NOMO-1 (cell line): ENCODE data around the gene SEC22C.
"Not testable (repeated sequence)": the region's sequence is repeated elsewhere in the genome, so short reads cannot be mapped to it uniquely, and the experiment has no call there.

Source experiments
- DNase-seq, 2 experiments: peaks; one replicate each; lab custom pipeline; 2025; ENCODE audit not compliant: unreplicated experiment in 2 of 2; lab: John Stamatoyannopoulos, UW

Gene SEC22C, protein sequence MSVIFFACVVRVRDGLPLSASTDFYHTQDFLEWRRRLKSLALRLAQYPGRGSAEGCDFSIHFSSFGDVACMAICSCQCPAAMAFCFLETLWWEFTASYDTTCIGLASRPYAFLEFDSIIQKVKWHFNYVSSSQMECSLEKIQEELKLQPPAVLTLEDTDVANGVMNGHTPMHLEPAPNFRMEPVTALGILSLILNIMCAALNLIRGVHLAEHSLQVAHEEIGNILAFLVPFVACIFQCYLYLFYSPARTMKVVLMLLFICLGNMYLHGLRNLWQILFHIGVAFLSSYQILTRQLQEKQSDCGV

DNA sequence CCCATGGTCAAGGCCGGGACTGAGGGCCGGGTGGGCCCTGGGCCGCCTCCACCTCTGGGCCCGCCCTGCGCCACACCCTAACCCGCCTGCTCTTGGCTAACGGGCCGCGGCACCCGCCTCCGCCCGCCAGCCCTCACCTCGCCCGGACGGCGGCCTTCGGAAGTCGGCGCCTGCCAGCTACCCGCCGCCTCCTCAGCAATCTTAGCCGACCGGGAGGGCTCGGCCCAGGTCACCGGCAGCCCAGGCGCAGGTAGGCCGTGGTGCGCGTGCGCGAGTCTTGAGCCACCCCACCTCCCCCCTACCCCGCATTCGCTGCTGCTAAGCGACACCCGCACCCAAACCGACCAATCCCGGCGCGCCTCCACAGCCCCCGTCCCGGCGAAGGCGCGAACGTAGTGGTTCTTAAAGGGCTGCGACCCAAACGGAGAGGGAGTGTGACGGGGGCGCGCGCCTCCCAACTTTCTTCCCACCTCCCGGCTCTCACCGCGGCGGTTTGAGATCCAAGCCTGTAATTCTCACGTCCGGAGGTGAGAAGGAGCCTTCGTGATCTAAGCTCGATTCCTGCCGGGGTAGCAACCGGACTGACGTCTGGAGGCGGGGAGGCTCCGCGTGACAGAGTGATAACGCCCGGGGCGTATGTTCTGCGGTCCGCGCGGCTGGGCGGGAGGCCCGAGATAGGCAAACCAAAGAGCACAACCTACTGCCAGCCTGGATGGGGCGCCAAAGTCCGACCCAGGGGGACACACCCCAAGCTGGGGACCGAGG is at the start of gene SEC22C:
SEC22C (minus strand) TSS at position 259 of the 765 bp plus-strand sequence. CDS start 12,921 bp downstream, outside the sequence.
- peak; percentile 86 to 92 for DNase-seq

GRCh38 chr3:42613462-42613861 is 31.7 kb upstream of the SEC22C start:
- no peak for DNase-seq

DNA sequence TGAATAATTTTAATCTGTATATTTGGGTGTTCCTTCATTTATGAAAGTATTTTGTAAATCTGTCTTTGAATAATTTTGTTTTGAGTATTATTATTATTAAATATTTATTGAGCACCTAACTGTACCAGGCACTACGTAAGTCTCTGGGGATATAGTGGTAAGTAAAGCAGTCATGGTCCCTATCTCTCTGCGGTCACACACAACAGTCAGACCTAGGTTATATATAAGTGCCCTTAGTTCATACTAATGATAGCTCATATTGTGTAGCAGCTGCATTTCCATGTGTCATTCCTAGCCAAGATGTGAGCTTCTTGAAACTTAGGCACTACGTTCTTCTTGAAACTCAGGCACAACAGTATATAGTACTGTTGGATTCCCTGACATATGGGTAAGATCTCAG is 31.2 kb upstream of the SEC22C start:
- DNase-seq = no peak

- DNase-seq = peak in 1 of 2 experiments; percentile 12
Measured at GRCh38 chr3:42612217-42612616, 30.4 kb upstream of the SEC22C start.

DNA sequence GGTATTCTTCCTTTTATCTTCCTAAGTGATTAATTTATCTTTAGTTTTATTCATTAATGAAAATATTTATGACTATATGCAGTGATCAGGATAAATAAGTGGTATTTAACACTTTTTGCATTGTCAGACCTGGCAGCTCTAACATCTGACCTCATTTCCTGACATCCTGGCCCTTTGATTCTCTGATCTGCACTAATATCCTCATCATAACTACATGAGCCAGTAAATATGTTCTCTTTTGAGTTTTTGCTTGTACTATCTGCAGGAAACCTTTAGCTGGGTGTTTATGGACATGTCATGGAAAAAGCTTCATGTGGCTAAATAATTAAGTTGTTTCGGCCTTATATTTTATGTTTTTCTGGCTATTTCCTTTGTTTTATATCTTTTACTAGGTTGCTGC is 29.2 kb upstream of the SEC22C start:
- no peak for DNase-seq

DNA sequence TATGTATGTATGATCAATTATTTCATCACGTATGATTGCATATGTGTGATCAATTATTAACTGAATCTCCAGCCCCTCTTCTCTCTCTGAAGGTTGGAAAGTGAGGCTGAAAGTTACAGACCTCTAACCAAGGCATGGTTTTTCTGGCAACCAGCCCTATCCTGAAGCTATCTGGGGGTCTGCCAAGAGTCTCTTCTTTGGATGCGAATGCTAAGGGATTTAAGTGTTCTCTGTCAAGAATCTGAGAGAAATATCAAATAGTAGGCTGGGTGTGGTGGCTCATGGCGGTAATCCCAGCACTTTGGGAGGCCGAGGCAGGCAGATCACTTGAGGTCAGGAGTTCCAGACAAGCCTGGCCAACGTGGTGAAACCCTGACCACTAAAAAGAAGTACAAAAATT is 26.8 kb upstream of the SEC22C start:
- DNase-seq = no peak

- no peak for DNase-seq
Measured at GRCh38 chr3:42605546-42606173, 23.9 kb upstream of the SEC22C start.

DNA sequence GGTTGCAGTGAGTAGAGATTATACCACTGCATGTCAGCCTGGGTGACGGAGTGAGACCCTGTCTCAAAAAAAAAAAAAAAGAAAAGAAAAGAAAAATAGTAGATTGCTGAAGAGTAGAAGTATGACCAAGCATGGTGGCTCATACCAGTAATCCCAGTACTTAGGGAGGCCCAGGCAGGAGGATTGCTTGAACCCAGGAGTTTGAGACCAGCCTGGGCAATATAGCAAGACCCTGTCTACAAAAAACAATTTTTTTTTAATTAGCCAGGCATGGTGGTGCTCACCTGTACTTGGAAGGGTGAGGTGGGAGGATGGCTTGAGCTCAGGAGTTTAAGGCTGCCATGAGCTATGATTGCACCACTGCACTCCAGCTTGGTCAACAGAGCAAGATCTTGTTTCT is 21.2 kb upstream of the SEC22C start:
- DNase-seq = no peak

- peak in 1 of 2 experiments; percentile 28 for DNase-seq
Measured at GRCh38 chr3:42601896-42602581, 20.3 kb upstream of the SEC22C start.

DNA sequence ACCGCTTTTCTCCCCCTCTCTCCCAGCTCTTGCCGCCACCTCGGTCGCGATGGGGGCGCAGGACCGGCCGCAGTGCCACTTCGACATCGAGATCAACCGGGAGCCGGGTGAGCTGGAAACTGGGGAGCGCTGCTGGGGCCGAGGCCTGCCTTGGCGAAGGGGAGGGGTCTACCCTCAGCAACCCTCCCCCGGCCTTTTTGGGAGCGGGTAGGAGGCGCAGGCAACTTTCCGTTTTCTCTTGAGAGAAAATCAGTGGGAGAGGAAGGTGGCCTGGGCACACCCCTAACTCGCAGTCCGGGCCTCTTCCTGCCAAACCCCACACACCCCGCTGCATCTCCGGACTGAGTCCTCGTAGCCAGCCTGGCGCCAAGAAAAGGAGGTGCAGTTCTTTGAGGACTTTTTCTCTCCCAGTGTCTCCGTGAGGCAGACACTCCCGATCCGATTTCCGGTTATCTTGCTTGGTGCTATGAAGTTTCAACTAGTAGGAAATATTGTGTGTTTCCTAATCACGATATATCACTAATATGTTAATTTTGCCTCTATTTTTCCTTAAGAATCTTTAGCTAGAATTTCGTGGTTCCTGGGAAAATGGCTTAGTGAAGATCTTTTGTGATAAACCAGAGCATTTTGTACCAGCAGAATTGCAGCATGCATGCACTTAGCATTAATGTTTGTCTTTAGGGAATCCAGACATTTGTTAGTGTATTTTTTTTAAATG is 19.4 kb upstream of the SEC22C start:
- peak; percentile 51 to 84 for DNase-seq

DNA sequence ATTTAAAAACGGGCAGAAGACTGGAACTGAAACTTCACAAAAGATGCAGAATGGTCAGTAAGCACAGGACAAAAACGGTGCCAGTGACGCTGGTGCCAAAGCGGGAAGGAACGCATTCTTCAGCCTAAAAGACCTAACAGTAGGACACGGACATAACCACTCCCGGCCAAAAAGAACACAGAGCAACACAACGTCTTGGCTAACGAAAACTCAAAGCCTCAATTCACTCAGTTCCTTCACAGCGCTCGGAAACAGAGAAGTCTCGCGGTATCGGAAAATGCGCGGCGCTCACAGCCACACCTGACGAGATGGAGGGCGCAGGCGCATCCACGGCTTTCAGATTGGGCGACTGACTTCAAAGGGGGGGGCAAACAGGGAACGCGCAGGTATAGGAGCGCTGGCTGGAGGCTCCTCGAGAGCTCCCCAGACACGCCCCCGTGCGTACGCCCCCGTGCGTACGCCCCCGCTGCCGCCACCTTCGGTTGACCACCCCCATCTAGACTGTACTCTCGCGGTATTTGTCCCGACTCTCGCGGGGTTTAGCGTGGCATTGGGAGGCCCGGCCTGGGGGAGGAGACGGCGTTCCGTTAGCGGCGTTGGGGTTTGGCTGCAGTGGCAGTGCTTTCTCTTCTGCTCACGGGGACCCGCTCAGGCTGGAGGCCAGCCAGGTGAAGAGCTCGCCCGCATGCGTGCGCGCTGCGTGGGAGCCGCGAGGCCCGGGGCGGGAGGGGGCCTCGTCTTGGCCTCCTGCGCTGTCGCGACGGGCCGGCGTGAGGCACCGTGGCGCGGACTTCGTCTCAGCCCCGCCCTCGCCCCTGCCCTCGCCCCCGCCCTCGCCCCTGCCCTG is 18.6 kb upstream of the SEC22C start, which contains the start of gene NKTR:
NKTR (plus strand) TSS at position 576 of the 847 bp plus-strand sequence. CDS start 321 bp downstream, outside the sequence.
- DNase-seq = peak; percentile 98

DNA sequence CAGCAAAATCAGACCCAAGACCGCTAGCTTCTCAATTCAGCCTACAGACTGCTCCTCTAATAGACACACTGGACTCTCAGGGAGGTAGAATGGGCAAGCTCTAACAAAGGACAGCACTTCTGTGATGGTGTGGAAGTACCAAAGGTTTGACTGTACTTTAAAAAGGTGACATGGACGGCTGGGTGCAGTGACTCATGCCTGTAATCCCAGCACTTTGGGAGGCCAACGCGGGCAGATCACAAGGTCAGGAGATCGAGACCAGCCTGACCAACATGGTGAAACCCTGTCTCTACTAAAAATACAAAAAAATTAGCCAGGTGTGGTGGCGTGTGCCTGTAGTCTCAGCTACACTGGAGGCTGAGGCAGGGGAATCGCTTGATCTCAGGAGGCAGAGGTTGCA is 15.3 kb upstream of the SEC22C start:
- not testable (repeated sequence) for DNase-seq

DNA sequence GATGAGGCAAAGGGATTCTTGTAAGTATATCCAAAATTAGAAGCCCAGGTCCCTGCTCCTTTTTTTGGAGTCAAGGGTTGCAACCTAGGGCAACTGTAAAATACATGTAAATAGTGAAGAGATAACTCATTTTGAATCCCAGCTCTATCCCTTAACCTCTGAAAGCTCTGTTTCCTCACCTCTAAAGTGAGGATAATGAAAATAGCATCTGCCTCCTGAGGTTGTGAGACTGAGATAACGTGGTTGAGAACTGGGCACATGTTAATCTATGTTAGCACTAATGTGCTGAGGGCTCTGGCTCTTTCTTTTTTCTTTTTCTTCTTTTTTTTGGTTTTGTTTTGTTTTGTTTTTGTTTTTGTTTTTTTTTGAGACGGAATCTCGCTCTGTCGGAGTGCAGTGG is 13.9 kb upstream of the SEC22C start:
- no peak for DNase-seq

DNA sequence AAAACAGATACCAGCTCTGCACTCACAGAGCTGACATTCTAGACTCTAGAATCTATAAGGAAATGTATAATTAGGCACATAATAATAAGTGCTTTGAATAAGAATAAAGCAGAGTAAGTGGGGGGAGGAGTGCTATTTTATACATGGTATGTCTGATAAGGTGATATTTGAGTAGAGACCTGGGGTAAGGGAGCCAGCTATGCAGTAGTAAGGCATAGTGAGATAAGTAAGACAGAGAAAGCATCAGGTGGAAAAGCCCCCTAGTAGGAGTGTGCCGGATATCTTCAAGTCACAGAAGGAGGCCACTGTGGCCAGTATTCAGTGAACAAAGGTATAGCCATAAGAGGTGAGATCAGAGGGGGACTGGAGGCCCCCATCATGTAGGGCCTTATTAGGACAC is 11.9 kb upstream of the SEC22C start:
- DNase-seq = no peak

- DNase-seq = no peak
Measured at GRCh38 chr3:42591811-42592210, 10.0 kb upstream of the SEC22C start.

DNA sequence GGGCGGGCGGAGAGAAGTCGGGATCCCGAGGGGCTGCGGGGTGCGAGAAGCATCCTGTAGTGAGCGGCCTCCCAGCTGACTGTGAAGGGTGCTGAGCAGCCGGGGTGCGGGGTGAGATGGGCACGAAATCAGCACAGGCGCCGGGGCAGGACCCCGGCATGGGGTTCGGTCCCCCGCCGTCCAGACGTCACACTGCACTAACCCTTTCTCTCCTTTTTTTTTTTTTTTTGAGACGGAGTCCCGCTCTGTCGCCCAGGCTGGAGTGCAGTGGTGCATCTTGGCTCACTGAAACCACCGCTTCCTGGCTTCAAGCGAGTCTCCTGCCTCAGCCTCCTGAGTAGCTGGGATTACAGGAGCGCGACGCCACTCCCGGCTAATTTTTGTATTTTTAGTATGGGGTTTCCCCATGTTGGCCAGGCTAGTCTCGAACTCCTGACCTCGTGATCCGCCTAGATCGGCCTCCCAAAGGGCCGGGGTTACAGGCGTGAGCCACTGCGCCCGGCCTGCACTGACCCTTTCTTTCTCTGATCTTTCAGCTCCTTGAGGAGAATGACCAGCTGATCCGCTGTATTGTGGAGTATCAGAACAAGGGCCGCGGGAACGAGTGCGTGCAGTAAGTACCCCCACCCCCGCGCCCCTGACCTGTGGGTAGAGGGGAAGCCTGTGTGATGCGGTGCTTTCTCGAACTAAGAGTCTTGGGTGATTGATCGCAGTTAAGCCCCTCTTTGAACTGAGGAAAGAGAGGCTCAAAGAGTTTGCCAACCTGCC is 9.4 kb upstream of the SEC22C start:
- DNase-seq = no peak

- DNase-seq = peak in 1 of 2 experiments; percentile 4
Measured at GRCh38 chr3:42589382-42590109, 7.8 kb upstream of the SEC22C start.

DNA sequence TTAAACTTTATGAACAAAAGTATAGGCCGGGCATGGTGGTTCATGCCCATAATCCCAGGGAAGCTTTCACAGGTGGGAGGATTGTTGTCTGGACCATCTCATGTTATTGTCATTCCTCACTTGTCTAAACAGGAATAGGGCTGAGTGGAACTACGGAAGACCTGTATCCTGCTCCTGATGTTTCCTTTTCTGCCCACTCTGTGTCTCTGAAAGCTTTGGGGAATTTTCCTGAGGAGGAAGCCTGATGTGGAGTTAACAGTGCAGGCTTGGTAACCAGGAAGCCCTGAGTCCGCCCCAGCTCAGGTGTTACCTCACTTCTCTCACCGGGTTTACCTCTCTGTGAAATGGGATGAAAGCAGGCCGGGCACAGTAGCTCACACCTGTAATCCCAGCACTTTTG is 6.9 kb upstream of the SEC22C start:
- no peak for DNase-seq
